DND-41 (cell line): ENCODE measurements around the gene ECT2L.

Experiments
- ATAC-seq: fragments of 200-7000 bp; cut with Tn5 transposase; 3 replicates; pipeline ENCODE4 v1.9.1; 2021; ENCODE audit warnings: low read depth; ENCODE audit not compliant: insufficient read depth
- DNase-seq: peaks from one replicate; pipeline ENCODE4 v3.0.0-alpha.2; 2020
- H2AFZ ChIP-seq: 2 replicates; pipeline ENCODE4 v1.6.0; 2012; ENCODE audit warnings: low read depth, low read length
- H3K27ac ChIP-seq: 2 replicates; pipeline ENCODE4 v1.5.1; 2012; ENCODE audit warnings: low read length, inconsistent platforms
- H3K27me3 ChIP-seq: fragments of 200-600 bp; sonication (generic); 2 replicates; pipeline ENCODE4 v1.6.0; 2012; ENCODE audit warnings: low read length, mild to moderate bottlenecking, inconsistent platforms; ENCODE audit not compliant: insufficient read depth, poor library complexity
- H3K36me3 ChIP-seq: 2 replicates; pipeline ENCODE4 v1.5.1; 2012; ENCODE audit warnings: low read length, inconsistent platforms; ENCODE audit not compliant: insufficient read depth
- H3K4me1 ChIP-seq: 2 replicates; pipeline ENCODE4 v1.5.1; 2012; ENCODE audit warnings: mild to moderate bottlenecking, low read length; ENCODE audit not compliant: insufficient read depth
- H3K4me2 ChIP-seq: 2 replicates; pipeline ENCODE4 v1.6.0; 2012; ENCODE audit warnings: mild to moderate bottlenecking, moderate library complexity, low read length, inconsistent platforms; ENCODE audit not compliant: insufficient read depth
- H3K4me3 ChIP-seq, 2 experiments: fragments of 200-600 bp in 1 of 2; shearing (Covaris generic) in 1 of 2; 2 replicates each; pipeline ENCODE4 v1.5.1; 2012 to 2016; ENCODE audit warnings: inconsistent platforms in 2 of 2, low read length in 2 of 2, mild to moderate bottlenecking in 2 of 2, low read depth in 1 of 2, moderate library complexity in 1 of 2
- H3K79me2 ChIP-seq: 2 replicates; pipeline ENCODE4 v1.6.0; 2012; ENCODE audit warnings: low read length, inconsistent platforms; ENCODE audit not compliant: insufficient read depth
- H3K9ac ChIP-seq: 2 replicates; pipeline ENCODE4 v1.6.0; 2012; ENCODE audit warnings: low read depth, mild to moderate bottlenecking, inconsistent platforms, low read length, moderate library complexity
- H3K9me3 ChIP-seq: 2 replicates; pipeline ENCODE4 v1.5.1; 2012; ENCODE audit warnings: low read length, moderate library complexity, mild to moderate bottlenecking, inconsistent platforms; ENCODE audit not compliant: insufficient read depth, severe bottlenecking
- H4K20me1 ChIP-seq: 2 replicates; pipeline ENCODE4 v1.6.0; 2012; ENCODE audit warnings: low read length; ENCODE audit not compliant: insufficient read depth
- CTCF ChIP-seq: IDR thresholded peaks from 2 replicates; pipeline ENCODE4 v1.5.1; 2012; ENCODE audit warnings: borderline replicate concordance, low read length, moderate library complexity, mild to moderate bottlenecking; ENCODE audit not compliant: poor library complexity, severe bottlenecking; ENCODE audit errors: extremely low read depth
- EZH2 ChIP-seq: IDR thresholded peaks from 3 replicates; pipeline ENCODE4 v1.6.1; 2012; ENCODE audit warnings: borderline replicate concordance, low read depth, mild to moderate bottlenecking, moderate library complexity, low read length, inconsistent platforms; ENCODE audit not compliant: severe bottlenecking

ECT2L gene

GRCh38 chr6:138856654-138857053 is 60.8 kb downstream of the ECT2L start:
- H3K9me3 ChIP-seq = no peaks in the 10 kb centered on the region
- TF ChIP-seq EZH2 = no peak
- no peak for TF ChIP-seq CTCF
- no peaks in the 10 kb centered on the region for H3K36me3 ChIP-seq
- no peaks in the 10 kb centered on the region for H4K20me1 ChIP-seq
- H3K4me3 ChIP-seq = no peak overlapping the region
- ATAC-seq (no peak), DNase-seq (no peak)
- no peak overlapping the region for H2AFZ ChIP-seq
- no peaks in the 10 kb centered on the region for H3K79me2 ChIP-seq
- H3K4me1 ChIP-seq = no peaks in the 10 kb centered on the region
- H3K27ac ChIP-seq = no peak overlapping the region
- H3K27me3 ChIP-seq = no peaks in the 10 kb centered on the region
- no peak overlapping the region for H3K9ac ChIP-seq
- no peak overlapping the region for H3K4me2 ChIP-seq

DNA sequence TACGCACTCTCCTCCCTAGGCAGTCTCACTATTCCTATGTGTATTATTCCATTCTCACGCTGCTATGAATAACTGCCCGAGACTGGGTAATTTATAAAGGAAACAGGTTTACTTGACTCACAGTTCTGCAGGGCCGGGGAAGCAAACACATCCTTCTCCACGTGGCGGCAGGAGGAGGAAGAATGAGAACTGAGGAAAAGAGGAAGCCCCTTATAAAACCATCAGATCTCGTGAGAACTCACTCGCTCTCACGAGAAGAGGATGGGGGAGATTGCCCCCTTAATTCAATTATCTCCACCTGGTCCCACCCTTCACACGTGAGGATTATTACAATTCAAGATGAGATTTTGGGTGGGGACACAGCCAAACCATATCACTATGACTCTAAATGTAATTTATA is 61.9 kb downstream of the ECT2L start:
- DNase-seq = no peak
- Histone ChIP-seq H3K4me1 (no peaks in the 10 kb centered on the region), H3K4me3 (no peak overlapping the region), H4K20me1 (no peaks in the 10 kb centered on the region), H3K9me3 (no peaks in the 10 kb centered on the region), H3K27ac (no peak overlapping the region), H3K4me2 (no peak overlapping the region), H3K36me3 (no peaks in the 10 kb centered on the region), H2AFZ (no peak overlapping the region), H3K9ac (no peak overlapping the region), H3K27me3 (no peaks in the 10 kb centered on the region), H3K79me2 (no peaks in the 10 kb centered on the region)
- TF ChIP-seq CTCF (no peak), EZH2 (no peak)
- ATAC-seq = no peak

- ATAC-seq (no peak), DNase-seq (no peak)
- H3K79me2 ChIP-seq = no peaks in the 10 kb centered on the region
- H3K4me2 ChIP-seq = no peak overlapping the region
- H3K9me3 ChIP-seq = no peaks in the 10 kb centered on the region
- H3K36me3 ChIP-seq = no peaks in the 10 kb centered on the region
- no peak for TF ChIP-seq EZH2
- TF ChIP-seq CTCF = no peak
- H3K4me1 ChIP-seq = no peaks in the 10 kb centered on the region
- H3K27ac ChIP-seq = no peak overlapping the region
- no peaks in the 10 kb centered on the region for H3K27me3 ChIP-seq
- H3K4me3 ChIP-seq = no peak overlapping the region
- H2AFZ ChIP-seq = no peak overlapping the region
- H4K20me1 ChIP-seq = no peaks in the 10 kb centered on the region
- H3K9ac ChIP-seq = no peak overlapping the region
Measured at GRCh38 chr6:138862456-138862855, 66.6 kb downstream of the ECT2L start.

- Histone ChIP-seq H3K27ac (no peak overlapping the region), H3K4me2 (no peak overlapping the region), H3K79me2 (no peaks in the 10 kb centered on the region), H4K20me1 (no peaks in the 10 kb centered on the region), H3K36me3 (no peaks in the 10 kb centered on the region), H3K4me1 (no peaks in the 10 kb centered on the region), H3K27me3 (no peaks in the 10 kb centered on the region), H3K4me3 (no peak overlapping the region), H3K9me3 (no peaks in the 10 kb centered on the region), H3K9ac (no peak overlapping the region), H2AFZ (no peak overlapping the region)
- DNase-seq (no peak), ATAC-seq (no peak)
- no peak for TF ChIP-seq CTCF
- TF ChIP-seq EZH2 = no peak
Measured at GRCh38 chr6:138863321-138863720, 67.4 kb downstream of the ECT2L start.
